NCI-H1930 (cell line): ENCODE measurements around the gene MTIF2.
"Not testable (repeated sequence)": the region's sequence is repeated elsewhere in the genome, so short reads cannot be mapped to it uniquely, and the experiment has no call there.

Experiments used
- DNase-seq, 2 experiments: peaks; one replicate each; lab custom pipeline; 2025; lab: John Stamatoyannopoulos, UW

The MTIF2 gene

DNA sequence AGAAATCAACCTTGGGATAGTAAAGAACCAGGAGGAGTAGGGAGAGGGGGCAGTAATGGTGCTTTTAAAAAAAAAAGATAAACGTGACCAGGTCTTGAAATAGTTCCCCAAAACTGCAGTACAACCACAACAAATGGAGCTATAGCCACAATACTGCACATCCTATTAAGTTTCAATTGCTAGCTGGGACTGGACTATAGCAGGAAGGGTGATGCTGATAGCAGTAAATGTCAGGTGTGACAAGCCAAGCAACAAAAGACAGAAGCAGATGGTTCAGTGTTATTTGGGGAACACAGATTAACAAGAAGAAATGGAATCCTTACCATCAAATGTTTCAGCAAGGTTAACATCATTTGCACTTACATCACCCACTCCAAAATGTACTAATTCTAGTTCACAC is 26.4 kb downstream of the MTIF2 start:
- no peak for DNase-seq

DNA sequence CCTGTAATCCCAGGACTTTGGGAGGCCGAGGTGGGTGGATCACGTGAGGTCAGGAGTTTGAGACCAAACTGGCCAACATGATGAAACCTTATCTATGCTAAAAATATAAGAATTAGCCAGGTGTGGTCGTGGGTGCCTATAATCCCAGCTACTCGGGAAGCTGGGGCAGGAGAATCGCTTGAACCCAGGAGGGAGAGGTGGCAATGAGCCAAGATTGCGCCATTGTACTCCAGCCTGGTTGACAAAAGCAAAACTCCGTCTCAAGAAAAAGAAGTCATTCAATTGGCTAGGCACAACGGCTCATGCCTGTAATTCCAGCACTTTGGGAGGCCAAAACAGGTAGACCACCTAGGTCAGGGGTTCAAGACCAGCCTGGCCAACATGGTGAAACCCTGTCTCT is 27.4 kb downstream of the MTIF2 start:
- DNase-seq: not testable (repeated sequence)

DNA sequence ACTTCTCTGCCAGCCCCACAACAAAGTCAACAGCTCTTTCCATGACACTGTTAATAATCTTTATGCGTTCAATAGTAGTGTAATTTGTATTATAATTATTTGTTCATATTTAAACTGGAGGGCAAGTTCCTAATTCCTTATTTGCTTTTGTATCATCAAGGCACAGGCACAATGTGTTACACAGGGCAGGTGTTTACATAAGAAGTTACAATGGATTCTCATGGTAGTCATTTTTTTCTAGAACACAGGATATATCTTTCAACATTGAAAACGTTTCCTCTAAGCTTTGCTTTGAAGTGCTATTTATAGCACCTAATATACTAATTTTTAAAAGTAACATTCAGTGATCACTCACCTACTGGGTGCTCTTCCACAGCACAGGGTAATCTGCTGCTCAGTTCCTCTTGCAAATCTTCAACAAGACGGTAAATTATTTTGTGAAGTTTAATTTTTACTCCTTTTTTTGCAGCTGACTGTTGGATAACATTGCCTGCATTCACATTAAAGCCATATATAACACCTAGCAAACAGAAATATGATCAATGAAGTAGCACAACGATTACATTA is 29.3 kb downstream of the MTIF2 start:
- DNase-seq: peak; percentile 64 to 66

DNA sequence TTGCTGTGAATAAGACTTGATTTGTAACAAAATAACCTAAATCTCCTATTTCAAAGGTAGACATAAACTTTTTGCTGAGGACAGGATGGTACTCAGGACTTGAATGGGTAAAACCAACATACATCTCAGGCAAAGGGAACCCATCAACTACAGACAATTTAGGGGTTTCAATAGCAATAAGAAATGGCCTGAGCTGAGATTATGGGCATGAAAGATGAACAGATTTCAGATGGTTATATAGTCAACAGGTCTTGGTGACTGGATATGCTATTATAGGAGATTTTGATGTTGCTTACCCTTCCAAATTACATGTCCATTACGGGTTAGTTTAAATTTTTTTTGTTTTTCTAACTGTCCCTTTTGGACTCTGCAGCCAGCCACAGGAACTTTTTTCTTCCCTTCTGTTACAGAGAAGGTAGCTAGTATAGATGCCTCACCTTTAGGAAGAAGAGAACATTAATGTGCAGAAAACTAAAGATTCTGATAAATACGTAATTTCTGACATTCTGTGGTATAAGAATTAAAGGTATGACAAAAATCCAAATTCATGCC is 32.0 kb downstream of the MTIF2 start:
- no peak for DNase-seq

DNA sequence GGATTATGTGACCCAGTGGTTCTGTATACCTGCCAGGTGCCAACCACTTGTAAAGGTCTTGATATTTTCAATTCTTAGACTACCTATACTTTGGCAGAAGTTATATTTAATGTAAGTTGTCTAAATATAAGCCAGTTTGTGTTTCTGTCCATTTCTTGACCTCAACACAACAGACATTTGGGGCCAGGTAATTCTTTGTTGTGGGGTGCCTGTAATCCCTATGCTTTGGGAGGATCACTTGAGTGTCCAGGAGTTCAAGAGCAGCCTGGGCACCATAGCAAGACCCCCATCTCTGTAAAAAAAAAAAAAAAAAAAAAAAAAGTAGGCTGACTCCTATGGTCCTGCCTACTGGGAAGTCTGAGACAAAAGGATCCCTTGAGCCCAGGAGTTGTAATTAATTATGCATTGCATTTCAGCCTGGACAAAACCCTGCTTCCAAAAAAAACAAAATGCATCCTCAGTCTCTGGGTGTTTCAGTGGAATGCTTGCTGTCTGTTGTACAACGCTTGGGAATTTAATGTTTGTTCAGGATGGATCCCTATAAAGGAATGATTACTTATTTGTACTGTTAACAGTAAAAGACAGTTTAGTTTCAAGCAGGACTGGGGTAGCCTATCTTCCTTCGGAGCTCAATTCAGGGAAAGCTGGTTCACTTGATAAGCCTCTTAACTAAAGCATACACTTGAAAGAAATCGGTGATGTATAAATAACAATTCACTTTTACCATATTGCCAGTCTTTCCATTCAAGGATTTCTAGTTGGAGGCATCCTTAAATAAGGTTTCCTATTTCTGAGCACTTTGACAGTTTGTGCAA is 33.1 kb downstream of the MTIF2 start:
- no peak for DNase-seq

DNA sequence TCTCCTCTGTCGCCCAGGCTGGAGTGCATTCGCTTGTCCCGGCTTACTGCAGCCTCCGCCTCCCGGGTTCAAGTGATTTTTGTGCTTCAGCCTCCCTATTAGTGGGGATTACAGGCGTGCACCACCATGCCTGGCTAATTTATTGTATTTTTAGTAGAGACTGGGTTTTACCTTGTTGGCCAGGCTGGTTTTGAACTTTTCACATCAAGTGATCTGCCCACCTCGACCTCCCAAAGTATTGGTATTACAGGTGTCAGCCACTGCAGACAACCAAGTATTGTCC is 35.4 kb downstream of the MTIF2 start:
- DNase-seq: no peak

DNA sequence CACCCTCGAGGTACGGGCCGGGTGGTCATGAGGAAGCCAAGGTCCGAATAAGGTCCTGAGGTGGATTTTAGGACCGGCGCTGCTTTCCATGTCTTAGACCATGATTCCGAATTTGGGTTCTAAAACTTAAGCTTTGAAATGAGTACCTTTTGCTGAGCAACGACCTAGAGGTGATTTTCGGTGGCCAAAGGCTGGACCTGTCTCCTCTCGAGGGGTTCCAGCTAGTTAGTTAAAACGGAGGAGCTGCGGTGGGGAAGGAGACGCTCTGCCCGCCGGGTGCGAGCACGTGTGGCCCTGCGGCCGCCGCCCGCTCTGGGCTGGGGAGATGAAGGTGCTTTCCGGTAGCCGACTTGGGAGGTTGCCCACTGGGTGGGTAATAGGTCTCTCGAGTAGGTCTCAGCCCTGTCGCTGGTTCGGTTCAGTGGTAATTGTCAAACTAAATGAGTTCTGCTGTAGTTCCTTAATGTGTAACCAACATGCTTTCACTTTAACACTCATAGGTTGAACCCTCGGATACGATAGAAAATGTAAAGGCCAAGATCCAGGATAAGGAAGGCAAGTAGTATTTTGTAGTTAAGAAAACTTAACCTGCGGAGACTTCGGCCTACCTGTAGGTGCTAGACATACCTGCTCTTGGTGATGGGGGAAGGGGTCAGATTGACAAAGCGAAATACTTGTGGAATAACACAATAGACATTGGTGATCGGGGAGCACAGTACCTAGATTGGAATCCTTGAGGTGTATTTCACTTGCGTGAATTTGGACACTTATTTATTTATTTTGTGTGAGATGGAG is 36.0 kb downstream of the MTIF2 start:
- DNase-seq: no peak

DNA sequence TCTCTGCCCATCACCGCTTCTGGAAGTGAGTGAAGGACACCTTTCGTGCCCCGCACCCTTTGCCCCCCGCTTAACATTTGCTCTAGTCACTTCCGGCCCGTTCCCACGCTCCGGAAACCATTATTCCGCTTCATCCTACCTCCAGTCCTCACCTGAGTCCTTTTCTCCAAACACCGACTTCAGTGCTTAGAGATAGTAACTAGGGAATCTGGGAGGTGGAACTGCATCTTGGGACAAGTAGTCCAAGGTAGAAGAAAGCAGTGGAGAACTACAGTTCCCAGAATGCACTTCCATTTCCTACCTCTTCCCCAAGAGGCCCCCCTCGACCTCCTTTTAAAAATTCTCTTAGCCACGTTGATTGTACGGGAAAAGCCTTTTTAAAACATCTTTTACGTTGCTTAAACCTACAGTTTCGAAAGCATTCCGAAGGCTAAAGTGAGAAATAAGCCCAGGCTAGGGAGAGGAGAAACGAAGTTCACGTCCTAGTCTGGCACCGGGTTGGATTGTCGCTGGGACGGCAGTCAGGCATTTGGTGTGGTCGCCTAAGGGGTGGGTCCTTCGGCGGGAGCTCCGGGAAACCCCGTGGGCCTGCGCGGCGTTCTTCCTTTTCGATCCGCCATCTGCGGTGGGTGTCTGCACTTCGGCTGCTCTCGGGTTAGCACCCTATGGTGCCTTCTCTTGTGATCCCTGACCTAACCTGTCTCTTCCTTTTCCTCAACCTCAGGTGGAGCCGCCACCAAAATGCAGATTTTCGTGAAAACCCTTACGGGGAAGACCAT is 36.8 kb downstream of the MTIF2 start, which contains the start of the genes CLHC1 and RPS27A:
Gene CLHC1, minus strand, starts transcription at position 210 of the 779 bp plus-strand sequence. CDS start 9,882 bp downstream, outside the sequence.
Gene RPS27A, plus strand, starts transcription at position 605 of the 779 bp plus-strand sequence. Its CDS starts 137 bp downstream, at position 742.
- peak; percentile 85 to 88 for DNase-seq

DNA sequence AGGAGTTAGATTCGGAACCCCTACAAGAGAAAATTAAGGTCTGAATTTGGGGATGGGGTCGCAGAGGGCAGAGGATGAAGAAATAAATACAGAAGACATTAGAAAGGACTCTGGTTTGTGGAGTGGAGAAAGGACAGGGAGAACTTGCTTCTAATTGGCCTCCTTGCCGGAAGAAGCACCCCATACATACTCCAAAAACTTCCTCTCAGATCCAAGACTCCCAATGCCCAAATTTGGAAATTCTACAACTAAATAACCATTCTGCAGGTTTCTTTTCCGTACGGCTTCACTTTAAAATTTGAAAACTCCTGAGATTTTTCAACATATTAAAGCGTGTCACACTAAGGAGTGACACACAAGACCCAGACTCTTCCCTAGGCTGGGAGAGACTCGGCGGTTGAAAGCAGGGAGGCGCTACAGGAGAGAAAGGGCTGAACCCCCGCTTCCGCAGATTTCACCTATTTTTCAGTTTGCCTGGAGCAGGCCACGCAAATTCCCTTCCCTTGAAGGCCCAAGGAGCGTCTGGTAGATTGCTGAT is 37.4 kb downstream of the MTIF2 start:
- DNase-seq: no peak

DNA sequence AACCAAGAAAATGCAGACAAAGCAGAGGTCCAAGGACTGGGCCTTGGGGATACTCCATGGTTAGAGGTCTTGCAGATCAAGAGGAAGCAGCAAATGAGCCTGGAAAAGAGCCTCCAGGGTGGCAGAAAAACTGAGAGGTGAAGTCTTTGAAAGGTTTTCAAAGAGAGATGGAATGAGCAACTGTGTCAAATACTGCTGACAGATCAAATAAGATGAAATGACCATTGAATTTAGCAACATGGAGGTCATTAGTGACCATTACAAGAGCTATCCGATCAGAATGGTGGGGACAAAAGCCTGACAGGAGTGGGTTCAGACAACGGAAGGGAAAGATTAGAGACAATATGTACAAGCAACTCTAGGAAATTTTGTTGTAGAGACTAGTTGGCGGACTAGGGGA is 38.5 kb downstream of the MTIF2 start:
- DNase-seq: no peak

DNA sequence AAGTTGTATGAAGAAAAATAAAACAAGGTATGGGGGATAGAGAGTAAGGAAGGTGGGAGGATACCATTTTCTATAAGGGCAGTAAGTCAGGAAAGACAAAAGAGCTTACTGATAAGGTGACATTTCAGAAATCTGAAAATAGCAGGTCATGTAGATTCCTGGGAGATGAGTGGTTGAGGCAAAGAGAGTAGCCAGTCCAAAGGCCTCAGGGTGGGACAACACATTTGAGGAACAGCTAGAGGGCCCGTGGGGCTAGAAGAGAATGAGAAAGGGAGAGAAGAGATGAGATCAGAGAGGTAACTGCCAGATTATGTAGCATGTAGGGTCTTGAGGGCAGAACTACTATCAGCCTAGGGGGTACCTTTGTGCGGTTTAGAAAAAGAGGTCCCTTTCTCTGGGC is 39.8 kb downstream of the MTIF2 start:
- DNase-seq: no peak

DNA sequence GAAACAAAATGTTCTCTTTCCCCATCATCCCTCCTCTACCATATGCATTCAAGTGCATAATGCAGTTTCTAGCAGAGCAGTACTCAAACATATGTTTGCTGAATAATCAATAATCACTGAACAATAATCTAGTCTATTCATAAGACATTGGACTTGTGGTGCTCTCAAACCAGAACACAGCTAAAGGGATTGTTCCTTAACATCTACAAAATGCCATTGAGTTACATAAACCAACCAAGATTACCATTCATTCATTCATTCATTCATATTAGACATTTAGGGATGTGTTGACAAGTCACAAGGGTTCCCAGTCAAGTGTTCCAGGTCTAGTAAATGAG is 40.8 kb downstream of the MTIF2 start:
- DNase-seq: no peak

DNA sequence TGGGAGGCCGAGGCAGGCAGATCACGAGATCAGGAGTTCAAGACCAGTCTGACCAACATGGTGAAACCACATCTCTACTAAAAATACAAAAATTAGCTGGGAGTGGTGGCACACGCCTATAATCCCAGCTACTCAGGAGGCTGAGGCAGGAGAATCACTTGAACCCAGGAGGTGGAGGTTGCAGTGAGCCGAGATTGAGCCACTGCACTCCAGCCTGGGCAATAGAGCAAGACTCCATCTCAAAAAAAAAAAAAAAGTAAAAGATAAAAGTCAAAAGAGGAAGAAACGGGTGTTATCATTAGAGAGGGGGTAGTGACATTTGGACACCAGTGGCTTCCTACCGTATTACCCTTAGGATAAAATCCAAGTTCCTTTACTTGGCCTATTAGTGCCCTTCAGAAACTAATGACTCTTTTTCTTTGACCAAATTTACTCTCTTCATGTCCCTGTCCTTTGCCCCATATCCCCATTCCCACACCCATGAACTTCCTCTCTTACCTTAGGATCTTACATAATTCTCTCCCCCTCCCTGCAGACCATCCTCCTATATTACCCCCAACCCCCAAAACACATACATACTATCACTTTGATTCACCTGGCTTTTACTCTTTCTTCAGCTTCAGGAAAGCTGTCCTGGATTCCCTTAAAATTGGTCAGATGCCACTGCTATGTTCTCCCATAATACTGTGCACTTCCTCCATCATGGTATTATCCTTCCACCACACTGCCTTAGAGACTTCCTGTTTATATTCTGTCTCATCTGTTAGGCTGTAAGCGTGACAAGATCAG is 41.4 kb downstream of the MTIF2 start:
- DNase-seq: not testable (repeated sequence)

DNA sequence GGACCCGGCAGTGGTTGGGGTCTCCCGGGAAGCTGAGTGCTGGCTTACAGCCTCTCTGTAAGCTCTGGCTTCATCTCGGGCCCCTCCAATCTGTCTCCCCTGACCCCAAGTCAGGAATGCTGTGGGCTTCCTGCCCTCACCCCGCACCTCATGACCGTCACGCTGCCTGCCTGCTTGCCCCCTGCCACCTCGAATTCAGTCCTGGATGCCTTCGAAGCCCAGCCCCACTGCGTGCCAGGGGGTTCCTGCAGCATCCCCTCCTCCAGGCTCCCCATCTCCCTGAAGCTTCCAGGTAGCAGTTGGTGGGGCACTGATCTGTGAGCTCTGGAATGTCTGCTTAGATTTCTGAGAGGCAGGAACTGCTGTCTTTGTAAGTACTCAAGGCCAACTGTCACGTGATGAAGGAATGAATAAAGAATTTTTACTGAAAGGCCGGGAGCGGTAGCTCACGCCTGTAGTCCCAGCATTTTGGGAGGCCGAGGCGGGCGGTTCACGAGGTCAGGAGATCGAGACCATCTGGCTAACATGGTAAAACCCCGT is 43.5 kb downstream of the MTIF2 start:
- no peak for DNase-seq

DNA sequence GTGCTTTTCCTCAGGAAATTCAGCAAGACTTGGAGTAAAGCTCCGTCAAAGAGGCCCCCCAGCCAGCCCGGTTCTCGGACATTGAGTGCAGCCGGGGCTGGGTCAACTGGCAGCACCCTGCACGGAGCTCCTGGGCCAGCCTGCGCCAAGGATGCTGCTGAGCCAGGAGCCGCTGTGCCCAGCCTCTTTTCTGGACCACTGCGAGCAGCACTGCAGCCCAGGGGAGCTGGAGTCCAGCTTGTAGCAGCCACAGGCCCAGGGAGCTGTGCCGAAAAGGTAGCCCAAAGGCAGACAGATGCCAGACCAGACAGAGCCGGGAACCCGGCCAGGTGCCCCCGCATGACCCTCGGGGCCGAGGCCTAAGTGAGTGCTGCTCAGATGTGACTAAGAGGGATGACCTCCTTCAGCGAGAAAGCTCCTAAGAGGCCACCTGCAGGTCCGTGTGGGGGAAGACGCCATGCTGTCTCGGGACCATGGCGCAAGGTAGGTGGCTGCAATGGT is 44.2 kb downstream of the MTIF2 start:
- no peak for DNase-seq

DNA sequence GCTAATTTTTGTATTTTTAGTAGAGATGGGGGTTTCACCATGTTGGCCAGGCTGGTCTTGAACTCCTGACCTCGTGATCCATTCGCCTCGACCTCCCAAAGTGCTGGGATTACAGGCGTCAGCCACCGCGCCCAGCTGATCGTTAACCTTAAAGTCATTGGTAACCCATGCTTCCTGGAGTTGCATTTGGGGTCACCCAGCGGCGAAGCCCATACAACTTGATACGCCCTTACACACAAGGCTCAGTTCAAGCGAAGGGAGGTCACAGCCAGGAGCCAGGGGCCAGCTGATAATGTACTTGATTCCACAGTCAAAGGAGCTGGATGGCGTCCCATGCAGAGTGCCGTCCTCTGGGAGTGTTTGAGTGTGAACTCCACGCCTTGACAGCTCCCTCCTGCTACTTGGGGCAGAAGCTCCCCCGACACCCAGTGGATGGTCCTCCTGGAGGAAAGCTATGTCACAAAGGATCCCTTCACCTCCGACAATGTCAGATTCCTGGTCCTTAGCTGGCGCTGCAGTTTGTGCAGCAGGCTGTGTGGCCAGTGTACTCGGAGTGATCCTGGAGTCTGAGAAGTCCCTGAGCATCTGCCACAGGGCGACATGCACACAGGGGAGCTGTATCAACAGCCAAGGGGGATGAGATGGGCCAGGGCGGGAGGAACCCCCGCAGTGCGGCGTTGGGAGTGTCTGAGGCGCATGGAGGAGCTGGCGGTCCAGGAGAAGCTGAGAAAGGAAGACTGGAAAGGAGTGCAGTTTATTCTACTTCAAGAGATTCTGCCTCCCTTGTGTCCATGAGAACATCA is 44.9 kb downstream of the MTIF2 start:
- DNase-seq: no peak

DNA sequence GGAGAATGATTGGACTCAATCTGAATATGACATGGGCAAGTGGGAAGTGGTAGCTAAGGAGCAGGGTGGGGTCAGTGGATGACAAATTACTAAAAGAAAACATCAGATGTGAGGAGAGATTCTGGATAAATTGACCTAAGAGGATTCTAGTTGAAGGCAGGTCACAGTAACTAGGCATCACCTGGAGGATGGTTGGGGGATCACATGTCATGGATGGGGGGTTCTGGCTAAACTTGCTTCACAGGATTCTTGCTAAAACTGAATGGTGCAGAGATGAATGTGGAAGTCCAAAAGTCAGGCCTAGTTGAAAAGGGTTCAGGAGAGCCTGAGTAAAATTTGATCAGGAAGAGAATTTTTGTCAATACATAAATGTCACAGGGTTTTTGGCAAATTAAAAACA is 55.2 kb downstream of the MTIF2 start:
- no peak for DNase-seq

DNA sequence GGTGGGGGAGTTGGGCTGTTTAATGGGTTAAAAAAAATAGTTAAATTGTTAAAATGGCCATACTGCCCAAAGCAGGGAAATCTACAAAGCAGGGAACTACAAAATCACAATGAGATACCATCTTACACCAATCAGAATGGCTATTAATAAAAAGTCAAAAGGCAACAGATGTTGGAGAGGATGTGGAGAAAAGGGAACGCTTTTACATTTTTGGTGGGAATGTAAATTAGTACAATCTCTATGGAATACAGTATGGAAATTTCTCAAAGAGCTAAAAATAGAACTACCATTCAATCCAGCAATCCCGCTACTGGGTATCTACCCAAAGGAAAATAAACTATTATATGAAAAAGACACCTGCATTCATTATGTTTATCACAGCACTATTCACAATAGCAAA is 64.1 kb downstream of the MTIF2 start:
- DNase-seq: no peak

DNA sequence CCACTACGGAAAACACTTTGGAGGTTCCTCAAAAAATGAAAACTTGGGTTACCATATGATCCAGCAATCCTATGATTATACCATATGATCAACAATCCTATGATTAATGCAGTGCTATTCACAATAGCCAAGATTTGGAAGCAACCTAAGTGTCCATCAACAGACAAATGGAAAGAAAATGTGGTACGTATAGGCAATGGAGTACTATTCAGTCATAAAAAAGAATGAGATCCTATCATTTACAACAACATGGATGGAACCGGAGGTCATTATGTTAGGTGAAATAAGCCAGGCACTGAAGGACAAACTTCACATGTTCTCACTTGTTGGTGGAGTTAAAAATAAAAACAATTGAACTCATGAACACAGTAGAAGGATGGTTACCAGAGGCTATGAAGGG is 64.5 kb downstream of the MTIF2 start:
- DNase-seq: no peak

DNA sequence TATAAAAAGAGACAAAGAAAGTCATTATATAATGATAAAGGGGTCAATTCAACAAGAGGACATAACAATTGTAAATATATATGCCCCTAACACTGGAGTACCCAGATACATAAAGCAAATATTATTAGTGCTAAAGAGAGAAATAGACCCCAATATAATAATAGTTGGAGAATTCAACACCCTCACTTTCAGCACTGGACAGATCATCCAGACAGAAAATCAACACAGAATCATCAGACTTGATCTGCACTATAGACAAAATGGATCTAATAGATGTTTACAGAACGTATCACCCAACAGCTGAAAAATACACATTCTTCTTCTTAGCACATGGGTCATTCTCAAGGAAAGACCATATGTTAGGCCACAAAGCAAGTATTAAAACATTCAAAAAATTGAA is 68.6 kb downstream of the MTIF2 start:
- DNase-seq: no peak
